HepG2 (cell line): ENCODE measurements around the gene TLCD1. TPM values are rescaled to one million over a fixed set of nuclear protein-coding genes. Genes with fewer than 3 reads are reported as not detected.

Source experiments
- CHD2 ChIP-seq: IDR thresholded peaks from 2 replicates; pipeline ENCODE4 v1.6.1; 2011; ENCODE audit warnings: low read depth, low read length, improper control_type of control experiment
- E2F5 ChIP-seq: sonication (generic); formaldehyde crosslinking; conservative IDR thresholded peaks from 2 replicates; pipeline ENCODE4 v1.4.0; 2020; ENCODE audit warnings: missing genetic modification reagents
- ELF4 ChIP-seq: sonication (generic); formaldehyde crosslinking; IDR thresholded peaks from 2 replicates; pipeline ENCODE4 v1.5.0; 2020; ENCODE audit warnings: missing genetic modification reagents, mild to moderate bottlenecking, moderate library complexity, borderline replicate concordance
- GZF1 ChIP-seq: sonication (generic); formaldehyde crosslinking; IDR thresholded peaks from 2 replicates; pipeline ENCODE4 v1.5.1; 2020; ENCODE audit warnings: mild to moderate bottlenecking, missing genetic modification reagents
- HES4 ChIP-seq: sonication (generic); formaldehyde crosslinking; IDR thresholded peaks from 2 replicates; pipeline ENCODE4 v1.9.0; 2021; ENCODE audit warnings: mild to moderate bottlenecking, missing genetic modification reagents, borderline replicate concordance
- NFYC ChIP-seq: IDR thresholded peaks from 2 replicates; pipeline ENCODE4 v1.6.1; 2016; ENCODE audit warnings: missing genetic modification reagents, missing compliant biosample characterization
- NR0B2 ChIP-seq: sonication (generic); formaldehyde crosslinking; IDR thresholded peaks from 2 replicates; pipeline ENCODE4 v1.4.0; 2020; ENCODE audit warnings: mild to moderate bottlenecking, missing genetic modification reagents
- PHF20 ChIP-seq: sonication (generic); formaldehyde crosslinking; IDR thresholded peaks from 2 replicates; pipeline ENCODE4 v1.5.0; 2020; ENCODE audit warnings: mild to moderate bottlenecking, missing genetic modification reagents
- PHF8 ChIP-seq: sonication (generic); formaldehyde crosslinking; IDR thresholded peaks from 2 replicates; pipeline ENCODE4 v1.5.0; 2020; ENCODE audit warnings: missing genetic modification reagents
- RFX5 ChIP-seq: IDR thresholded peaks from 2 replicates; pipeline ENCODE4 v1.6.1; 2011; ENCODE audit warnings: low read depth, low read length, improper control_type of control experiment
- SIN3B ChIP-seq: fragments of 150-350 bp; IDR thresholded peaks from 2 replicates; pipeline ENCODE4 v1.6.1; 2014; ENCODE audit warnings: low read length
- SP1 ChIP-seq, 2 experiments: fragments of 450-650 bp in 1 of 2; sonication (generic) in 1 of 2; formaldehyde crosslinking in 1 of 2; IDR thresholded peaks; 2 replicates each; pipeline versions ENCODE4 v1.4.0 to v1.6.1; 2016 to 2020; ENCODE audit warnings: missing genetic modification reagents in 1 of 2
- SPEN ChIP-seq: sonication (generic); formaldehyde crosslinking; IDR thresholded peaks from 2 replicates; pipeline ENCODE4 v1.5.1; 2020; ENCODE audit warnings: low read depth, mild to moderate bottlenecking, missing genetic modification reagents
- SRSF4 ChIP-seq: fragments of 200-400 bp; formaldehyde crosslinking; IDR thresholded peaks from one replicate; pipeline ENCODE4 v1.6.1; 2018; ENCODE audit warnings: mild to moderate bottlenecking, low read depth, low read length, moderate library complexity; ENCODE audit not compliant: poor library complexity, severe bottlenecking
- THAP11 ChIP-seq: IDR thresholded peaks from 2 replicates; pipeline ENCODE4 v1.6.1; 2016; ENCODE audit warnings: missing biosample characterization, missing genetic modification reagents
- THAP8 ChIP-seq: sonication (generic); formaldehyde crosslinking; IDR thresholded peaks from 2 replicates; pipeline ENCODE4 v1.5.1; 2020; ENCODE audit warnings: missing genetic modification reagents, mild to moderate bottlenecking, borderline replicate concordance
- YEATS4 ChIP-seq: sonication (generic); formaldehyde crosslinking; IDR thresholded peaks from 2 replicates; pipeline ENCODE4 v1.4.0; 2020; ENCODE audit warnings: missing genetic modification reagents, borderline replicate concordance
- ZKSCAN5 ChIP-seq: sonication (generic); formaldehyde crosslinking; IDR thresholded peaks from 2 replicates; pipeline ENCODE4 v1.5.1; 2020; ENCODE audit warnings: mild to moderate bottlenecking, missing genetic modification reagents
- ZNF160 ChIP-seq: sonication (generic); formaldehyde crosslinking; IDR thresholded peaks from 2 replicates; pipeline ENCODE4 v1.8.0; 2022; ENCODE audit warnings: mild to moderate bottlenecking, inconsistent platforms, missing genetic modification reagents
- ZSCAN25 ChIP-seq: sonication (generic); formaldehyde crosslinking; IDR thresholded peaks from 2 replicates; pipeline ENCODE4 v1.8.0; 2022; ENCODE audit warnings: mild to moderate bottlenecking, missing genetic modification reagents
- polyA plus RNA-seq, 8 experiments: library from polyadenylated mRNA; depleted of rRNA in 3 of 8; stranded (reverse) in 7 of 8; unstranded in 1 of 8; fragments of >200 nt; fragmentation: Illumina TruSeq in 4 of 8; extraction: Trizol in 4 of 8; gene quantifications; 2 replicates each; pipeline versions ENCODE4 v1.2.1 to v1.2.3, GENCODE V29; 2011 to 2016; ENCODE audit warnings: low read depth in 4 of 8, missing spikeins in 1 of 8, mixed read lengths in 1 of 8; ENCODE audit not compliant: insufficient read depth in 1 of 8
- total RNA-seq, 5 experiments: library from RNA; depleted of rRNA; stranded (reverse); fragments of >200 nt; fragmentation: Illumina TruSeq; extraction: Trizol; gene quantifications; 2 replicates each; pipeline ENCODE4 v1.2.3, GENCODE V29; 2016; ENCODE audit warnings: low read depth in 1 of 5
- TF ChIP-seq, protein P1 (sequence below): sonication (generic); formaldehyde crosslinking; IDR thresholded peaks from 2 replicates; pipeline ENCODE4 v1.5.0; 2020; ENCODE audit warnings: missing genetic modification reagents
- TF ChIP-seq, protein P2 (sequence below): sonication (generic); formaldehyde crosslinking; IDR thresholded peaks from 2 replicates; pipeline ENCODE4 v1.5.0; 2020; ENCODE audit warnings: mild to moderate bottlenecking, missing genetic modification reagents, borderline replicate concordance
- TF ChIP-seq, protein P3 (sequence below): IDR thresholded peaks from 2 replicates; pipeline ENCODE4 v1.6.1; 2018; ENCODE audit warnings: missing genetic modification reagents, mild to moderate bottlenecking, missing compliant biosample characterization

The TLCD1 gene
- total and polyA plus RNA-seq, 2 of the 13 experiments (the other 11 are each of a cell fraction or from before 2014, with no cell fraction given), result 14.9 to 19.6 TPM

DNA sequence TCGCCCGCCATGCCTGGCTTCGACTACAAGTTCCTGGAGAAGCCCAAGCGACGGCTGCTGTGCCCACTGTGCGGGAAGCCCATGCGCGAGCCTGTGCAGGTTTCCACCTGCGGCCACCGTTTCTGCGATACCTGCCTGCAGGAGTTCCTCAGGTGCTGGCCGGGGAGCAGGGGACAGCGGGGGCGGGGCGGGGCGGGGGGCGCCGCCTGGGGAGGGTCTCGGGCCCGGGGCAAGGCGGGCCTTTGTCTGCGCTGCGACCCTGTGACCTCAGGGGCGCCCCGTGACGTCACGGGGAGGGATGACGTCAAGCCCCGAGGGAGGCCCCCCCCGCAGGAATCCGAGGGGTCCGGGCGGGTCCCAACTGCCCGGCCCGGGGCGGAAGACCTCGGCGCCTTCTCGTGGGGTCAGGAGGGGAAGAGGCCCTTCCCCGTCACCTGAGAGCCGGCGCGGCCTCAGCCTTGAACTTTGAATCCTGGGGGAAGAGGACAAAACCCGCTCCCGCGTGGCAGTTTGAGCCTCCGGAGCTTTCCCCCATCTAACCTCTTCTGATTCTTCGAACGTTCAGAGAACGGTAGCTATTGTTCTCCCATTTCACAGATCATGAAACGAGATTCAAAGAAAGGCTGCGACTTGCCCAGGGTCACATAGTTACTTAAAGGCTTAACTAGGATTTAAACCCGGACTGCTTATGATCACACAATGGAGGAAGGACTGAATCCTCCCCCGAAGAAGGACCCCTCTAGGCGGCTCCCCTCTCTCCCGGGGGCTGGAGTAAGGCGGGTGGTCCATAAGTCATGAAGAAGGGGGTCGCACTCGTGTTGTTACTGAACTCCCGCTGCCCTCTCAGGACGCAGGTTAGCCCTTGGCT is 18.3 kb upstream of the TLCD1 start (continued):
- TF ChIP-seq YEATS4 (CRISPR knock-in tag) (peak; percentile 49), PHF8 (CRISPR knock-in tag) (peak; percentile 51), RFX5 (no peak), SIN3B (no peak), ZKSCAN5 (CRISPR knock-in tag) (no peak), SRSF4 (no peak), ZNF160 (CRISPR knock-in tag) (no peak), PHF20 (CRISPR knock-in tag) (no peak), ZSCAN25 (CRISPR knock-in tag) (peak; percentile 50; the same call in 1 of the 2 replicates), SP1 (IDR thresholded peaks at IDR 0.05) (no peak), SP1 (CRISPR knock-in tag; IDR thresholded peaks at IDR 0.05) (no peak; the same call in 1 of the 2 replicates), GZF1 (CRISPR knock-in tag) (no peak), NR0B2 (CRISPR knock-in tag) (no peak), NFYC (CRISPR knock-in tag) (no peak), E2F5 (CRISPR knock-in tag) (no peak), SPEN (CRISPR knock-in tag) (peak; percentile 47; the same call in 1 of the 2 replicates), CHD2 (no peak), ELF4 (CRISPR knock-in tag) (no peak), THAP8 (CRISPR knock-in tag) (no peak), THAP11 (CRISPR knock-in tag) (peak; percentile 23; the same call in 1 of the 2 replicates), HES4 (no peak)
- TF ChIP-seq, protein P1, sequence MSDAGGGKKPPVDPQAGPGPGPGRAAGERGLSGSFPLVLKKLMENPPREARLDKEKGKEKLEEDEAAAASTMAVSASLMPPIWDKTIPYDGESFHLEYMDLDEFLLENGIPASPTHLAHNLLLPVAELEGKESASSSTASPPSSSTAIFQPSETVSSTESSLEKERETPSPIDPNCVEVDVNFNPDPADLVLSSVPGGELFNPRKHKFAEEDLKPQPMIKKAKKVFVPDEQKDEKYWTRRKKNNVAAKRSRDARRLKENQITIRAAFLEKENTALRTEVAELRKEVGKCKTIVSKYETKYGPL (CRISPR knock-in tag), result no peak
- TF ChIP-seq, protein P2, sequence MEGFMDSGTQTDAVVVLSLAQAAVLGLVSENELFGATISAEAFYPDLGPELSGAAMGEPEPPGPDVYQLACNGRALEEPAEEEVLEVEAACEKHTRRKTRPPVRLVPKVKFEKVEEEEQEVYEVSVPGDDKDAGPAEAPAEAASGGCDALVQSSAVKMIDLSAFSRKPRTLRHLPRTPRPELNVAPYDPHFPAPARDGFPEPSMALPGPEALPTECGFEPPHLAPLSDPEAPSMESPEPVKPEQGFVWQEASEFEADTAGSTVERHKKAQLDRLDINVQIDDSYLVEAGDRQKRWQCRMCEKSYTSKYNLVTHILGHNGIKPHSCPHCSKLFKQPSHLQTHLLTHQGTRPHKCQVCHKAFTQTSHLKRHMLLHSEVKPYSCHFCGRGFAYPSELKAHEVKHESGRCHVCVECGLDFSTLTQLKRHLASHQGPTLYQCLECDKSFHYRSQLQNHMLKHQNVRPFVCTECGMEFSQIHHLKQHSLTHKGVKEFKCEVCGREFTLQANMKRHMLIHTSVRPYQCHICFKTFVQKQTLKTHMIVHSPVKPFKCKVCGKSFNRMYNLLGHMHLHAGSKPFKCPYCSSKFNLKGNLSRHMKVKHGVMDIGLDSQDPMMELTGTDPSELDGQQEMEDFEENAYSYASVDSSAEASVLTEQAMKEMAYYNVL (CRISPR knock-in tag), result 0 out of 2 replicates have a peak, but pooled peaks have one; percentile 19
- TF ChIP-seq, protein P3, sequence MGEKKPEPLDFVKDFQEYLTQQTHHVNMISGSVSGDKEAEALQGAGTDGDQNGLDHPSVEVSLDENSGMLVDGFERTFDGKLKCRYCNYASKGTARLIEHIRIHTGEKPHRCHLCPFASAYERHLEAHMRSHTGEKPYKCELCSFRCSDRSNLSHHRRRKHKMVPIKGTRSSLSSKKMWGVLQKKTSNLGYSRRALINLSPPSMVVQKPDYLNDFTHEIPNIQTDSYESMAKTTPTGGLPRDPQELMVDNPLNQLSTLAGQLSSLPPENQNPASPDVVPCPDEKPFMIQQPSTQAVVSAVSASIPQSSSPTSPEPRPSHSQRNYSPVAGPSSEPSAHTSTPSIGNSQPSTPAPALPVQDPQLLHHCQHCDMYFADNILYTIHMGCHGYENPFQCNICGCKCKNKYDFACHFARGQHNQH, result peak; percentile 22; the same call in 1 of the 2 replicates
